ENCODE measurements around the gene CTNNA2.
"Not testable (repeated sequence)": the region's sequence is repeated elsewhere in the genome, so short reads cannot be mapped to it uniquely, and the experiment has no call there.

The CTNNA2 gene

DNA sequence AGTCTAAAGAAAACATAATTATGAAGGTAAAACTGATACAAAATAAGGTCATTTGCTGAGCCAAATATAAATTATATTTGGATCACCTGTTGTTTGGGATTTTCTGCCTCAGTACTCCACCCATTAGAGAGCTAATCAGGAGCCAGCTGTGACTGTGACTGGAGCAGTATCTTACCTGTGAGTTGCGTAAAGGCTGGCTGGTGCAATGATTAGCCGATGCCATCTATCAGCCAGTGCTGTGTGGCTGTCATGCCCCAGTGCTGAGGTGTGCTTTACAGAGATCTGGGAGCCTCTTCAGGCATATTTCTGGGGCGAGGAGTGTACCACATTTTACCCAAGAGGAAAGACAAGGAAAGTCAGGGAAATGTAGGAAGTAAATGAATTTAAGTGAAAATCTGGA is 599.9 kb downstream of the CTNNA2 start:
- DNase-seq, result no peak

DNA sequence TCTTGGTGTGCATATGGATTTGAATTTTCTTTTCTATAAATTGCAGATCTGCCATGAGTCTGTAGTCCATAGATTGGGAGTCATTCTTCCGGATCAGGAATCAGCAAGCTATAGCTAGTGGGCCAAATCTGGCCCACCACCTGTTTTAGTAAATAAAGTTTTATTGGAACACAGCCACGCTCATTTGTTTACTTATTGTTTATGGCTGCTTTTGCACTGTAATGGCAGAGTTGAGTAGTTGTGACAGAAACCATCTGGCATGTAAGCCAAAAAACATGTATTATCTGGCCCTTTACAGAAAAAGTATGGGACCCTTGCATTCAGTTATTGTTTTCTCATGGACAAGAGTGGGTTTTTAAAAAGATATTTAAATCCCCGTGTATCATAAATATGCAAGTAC is 600.5 kb downstream of the CTNNA2 start:
- no peak for DNase-seq

DNA sequence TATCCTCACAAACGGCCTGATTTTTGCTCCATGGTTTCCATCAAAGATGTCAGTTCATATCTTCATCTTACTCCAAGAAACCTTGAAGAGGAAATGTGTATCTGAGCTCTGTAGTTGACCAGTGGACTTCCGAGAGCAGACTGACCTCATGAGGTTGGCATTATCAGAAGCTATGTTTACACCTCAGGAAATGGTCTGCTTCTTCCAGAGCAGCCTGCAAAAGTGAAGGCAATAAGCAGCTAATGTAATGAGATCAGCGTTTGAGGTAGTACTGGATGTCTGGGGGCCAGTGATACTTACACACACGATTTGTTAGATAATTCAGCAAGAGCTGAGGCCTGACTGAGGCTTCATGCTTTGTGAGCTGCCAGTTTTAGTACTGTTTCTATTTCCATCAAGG is 602.0 kb downstream of the CTNNA2 start:
- DNase-seq, result no peak

DNA sequence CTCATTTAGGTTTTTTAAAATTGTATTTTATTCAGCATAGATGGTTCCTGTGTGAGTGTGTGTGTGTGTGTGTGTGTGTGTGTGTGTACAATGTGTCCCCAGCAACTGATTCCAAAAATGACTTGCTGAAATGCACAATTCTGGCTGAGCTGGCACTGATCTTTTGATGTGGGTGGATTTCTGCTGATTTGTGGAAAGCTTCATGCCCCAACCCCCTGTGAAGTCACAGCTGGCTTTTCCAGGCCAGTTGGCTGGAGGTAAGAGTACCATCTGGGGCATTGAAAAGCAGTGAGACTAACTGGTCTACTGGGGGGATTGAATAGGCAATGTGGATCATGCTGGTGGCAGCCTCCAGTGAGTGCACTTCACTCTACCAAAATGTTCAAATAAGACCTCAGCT is 604.5 kb downstream of the CTNNA2 start:
- no peak for DNase-seq

- no peak for DNase-seq
Measured at GRCh38 chr2:80120866-80121265, 608.0 kb downstream of the CTNNA2 start.

- no peak for DNase-seq
Measured at GRCh38 chr2:80122675-80123074, 609.8 kb downstream of the CTNNA2 start.

GRCh38 chr2:80126596-80127189 is 613.8 kb downstream of the CTNNA2 start:
- DNase-seq, result no peak

DNA sequence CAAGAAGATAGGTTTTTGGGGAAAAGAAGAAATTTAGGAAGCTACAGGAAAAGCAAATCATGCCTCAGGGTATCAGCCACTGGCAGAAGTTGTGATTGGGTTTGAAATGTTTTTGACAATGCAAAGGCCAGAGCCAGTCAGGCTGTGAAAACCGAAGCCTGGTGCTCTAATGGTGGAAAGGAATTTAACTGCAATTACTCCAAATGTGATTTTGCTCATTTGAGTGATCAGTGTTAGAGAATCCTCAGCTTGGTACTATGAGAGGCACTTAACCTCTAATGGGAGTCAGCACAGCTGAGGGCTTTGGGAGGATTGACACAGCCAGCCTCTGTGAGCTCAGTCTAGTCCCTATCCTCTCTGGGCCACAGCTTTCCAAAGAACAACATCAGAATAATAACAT is 615.2 kb downstream of the CTNNA2 start:
- no peak for DNase-seq

DNA sequence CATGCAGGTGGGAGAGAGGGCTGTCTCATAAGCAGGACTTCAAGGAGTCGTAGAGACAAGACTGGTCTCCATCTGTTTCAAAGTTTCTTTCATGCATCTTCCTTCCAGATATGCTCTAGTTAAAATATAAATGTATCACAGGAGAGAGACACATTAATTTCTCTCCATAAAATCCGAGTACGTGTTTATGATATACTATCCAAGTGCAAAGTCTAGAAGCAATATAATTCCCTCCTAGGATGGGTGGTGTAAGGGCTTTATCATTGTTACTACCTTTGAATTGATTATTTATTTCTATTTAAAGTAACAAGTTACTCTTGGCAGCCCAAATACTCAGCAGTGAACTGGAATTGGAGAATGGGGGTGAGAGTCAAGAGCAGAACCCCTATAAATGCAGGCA is 619.4 kb downstream of the CTNNA2 start:
- no peak for DNase-seq

DNA sequence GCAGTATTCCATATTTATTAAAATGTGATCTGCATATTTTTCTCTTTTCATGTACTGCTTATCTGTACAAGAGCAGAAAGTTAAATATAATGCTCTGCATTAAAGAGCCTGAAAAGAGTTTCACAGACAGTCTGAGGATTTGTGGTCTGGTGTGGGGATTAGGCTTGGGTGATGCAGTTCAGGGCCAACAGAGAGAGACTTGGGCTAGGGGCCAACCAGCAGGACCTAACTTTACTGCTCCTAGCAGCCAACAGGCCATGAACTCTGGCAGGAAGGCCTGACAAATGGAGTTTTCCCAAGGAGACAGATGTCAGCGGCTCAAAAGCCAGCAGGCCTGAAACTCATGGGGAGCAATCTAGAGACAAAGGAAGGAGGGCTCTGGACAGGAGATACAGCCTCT is 622.1 kb downstream of the CTNNA2 start:
- no peak for DNase-seq

GRCh38 chr2:80136338-80136737 is 623.5 kb downstream of the CTNNA2 start:
- no peak for DNase-seq

- DNase-seq, result no peak
Measured at GRCh38 chr2:80139001-80139400, 626.1 kb downstream of the CTNNA2 start.

GRCh38 chr2:80141007-80141726 is 628.3 kb downstream of the CTNNA2 start:
- no peak for DNase-seq

- DNase-seq, result no peak
Measured at GRCh38 chr2:80145499-80145898, 632.6 kb downstream of the CTNNA2 start.

- not testable (repeated sequence) for DNase-seq
Measured at GRCh38 chr2:80146757-80147156, 633.9 kb downstream of the CTNNA2 start.

DNA sequence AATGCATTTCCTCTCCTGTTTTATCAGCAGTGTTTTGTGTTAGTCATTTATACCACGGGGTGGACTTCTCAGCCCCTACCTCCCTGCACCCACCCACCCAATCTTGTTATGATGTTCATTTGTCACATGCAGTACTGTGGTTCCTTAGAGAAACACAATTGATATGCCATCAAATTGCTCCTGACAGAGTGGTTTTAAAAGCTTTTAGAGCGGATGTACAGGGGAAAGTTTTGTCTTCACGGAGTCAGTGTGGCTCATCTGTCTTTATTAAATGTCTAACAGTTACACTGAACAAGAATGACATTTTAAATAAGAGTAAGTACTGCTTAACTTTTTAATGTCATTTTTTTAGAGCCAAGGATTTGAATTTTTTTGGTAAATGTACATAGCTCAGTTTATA is 634.8 kb downstream of the CTNNA2 start:
- DNase-seq, result no peak

DNA sequence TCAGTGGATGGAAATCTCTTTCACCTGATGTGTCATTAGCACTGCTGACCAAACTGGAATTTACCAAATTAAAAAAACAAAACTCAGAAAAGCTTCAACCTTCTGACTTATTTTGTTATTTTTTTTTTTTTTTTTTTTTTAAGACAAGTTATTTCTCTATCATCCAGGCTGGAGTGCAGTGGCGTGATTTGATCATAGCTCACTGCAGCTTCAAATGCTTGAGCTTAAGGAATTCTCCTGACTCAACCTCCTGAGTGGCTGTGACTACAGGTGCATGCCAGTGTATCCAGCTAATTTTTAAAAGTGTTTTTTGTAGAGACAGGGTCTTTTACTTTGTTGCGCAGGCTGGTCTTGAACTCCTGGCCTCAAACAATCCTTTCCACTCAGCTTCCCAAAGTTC is 636.1 kb downstream of the CTNNA2 start:
- no peak for DNase-seq

DNA sequence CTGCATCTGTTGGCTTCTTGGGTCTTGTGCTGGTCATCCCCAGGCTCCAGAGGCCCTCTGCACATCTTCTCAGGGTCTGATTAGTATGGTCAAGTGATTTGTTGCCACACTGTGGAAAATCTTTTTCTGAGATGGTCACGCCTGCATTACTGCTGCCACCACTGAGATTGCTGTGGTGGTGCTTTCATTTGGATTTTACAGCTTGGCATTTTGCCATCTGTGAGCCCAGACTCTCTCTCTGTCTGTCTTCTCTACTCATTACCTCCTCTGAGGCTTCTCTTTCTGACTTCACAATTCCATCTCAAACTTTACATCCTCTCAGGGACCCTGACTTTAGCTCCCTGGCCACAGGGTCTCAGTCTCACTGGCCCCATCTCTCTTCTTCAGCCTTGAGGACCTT is 637.1 kb downstream of the CTNNA2 start:
- DNase-seq, result no peak

DNA sequence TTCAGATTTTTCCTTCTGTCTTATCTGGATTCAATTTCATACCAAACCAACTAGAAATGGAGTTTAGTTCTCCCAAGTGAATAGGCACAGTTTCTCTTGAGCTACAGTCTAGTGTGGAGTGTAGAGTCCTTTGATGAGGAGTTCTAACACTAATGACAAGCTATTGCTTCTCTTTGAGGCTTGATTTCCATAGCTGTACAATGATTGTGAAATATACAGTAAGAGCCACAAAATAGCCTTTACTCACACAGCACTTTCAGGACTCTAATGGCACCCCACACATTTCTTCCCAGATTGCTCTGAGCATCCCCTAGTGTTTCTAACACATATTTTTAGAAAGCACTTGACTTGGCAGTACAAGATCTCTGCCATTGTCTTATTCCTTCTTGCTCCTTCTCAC is 638.4 kb downstream of the CTNNA2 start:
- DNase-seq, result no peak

GRCh38 chr2:80151651-80152050 is 638.8 kb downstream of the CTNNA2 start:
- no peak for DNase-seq

DNA sequence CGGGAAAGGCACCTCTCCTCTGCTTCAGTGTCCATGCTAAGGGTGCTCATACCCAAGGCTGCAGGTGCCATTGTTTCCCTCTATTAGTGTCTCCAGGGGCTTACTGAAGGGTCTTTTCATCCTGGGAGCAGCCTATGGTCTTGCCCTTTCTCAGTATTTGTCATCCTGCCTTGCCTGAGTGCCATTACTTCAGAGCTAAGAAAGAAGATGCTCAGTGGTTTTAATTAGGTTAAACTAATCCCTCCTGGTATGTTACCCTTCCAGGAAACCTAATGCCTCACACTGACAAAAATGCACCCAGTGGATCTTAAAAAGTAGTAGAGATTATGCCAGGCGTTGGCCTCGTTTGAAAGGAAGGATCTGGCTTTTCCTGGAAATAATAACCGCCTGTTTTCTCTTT is 640.3 kb downstream of the CTNNA2 start:
- no peak for DNase-seq

GRCh38 chr2:80153768-80154167 is 640.9 kb downstream of the CTNNA2 start:
- DNase-seq, result no peak

DNA sequence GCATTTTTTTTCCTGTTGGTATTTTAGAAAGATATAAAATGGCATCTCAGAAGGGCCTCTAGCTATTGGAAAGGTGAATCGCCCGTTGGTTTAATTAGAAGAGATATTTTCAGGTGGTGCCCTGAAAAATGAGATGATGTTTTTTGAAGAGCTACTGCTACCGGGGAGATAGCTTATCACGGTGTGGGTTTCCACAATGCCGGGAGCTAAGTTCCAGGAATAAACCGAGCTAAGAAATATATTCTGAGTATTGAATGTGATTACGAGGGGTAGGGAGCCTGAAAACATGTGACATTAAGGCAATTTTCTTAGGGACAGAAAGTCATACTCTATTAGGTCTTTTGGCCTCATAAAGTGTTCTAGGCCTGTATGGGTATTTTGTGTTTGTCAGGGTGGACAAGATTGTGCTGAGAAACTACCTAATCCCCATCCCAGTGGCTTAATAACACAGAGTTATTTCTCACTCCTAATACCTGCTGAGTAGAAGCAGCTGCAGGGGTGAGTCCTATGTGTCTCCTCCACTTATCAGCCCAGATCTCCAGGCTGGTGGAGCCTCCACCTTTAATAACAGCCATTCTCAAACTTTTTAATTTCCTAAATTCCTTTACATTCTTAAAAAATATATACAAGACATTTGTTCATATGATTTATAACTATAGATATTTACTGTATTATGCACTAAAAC is 641.5 kb downstream of the CTNNA2 start:
- no peak for DNase-seq

DNA sequence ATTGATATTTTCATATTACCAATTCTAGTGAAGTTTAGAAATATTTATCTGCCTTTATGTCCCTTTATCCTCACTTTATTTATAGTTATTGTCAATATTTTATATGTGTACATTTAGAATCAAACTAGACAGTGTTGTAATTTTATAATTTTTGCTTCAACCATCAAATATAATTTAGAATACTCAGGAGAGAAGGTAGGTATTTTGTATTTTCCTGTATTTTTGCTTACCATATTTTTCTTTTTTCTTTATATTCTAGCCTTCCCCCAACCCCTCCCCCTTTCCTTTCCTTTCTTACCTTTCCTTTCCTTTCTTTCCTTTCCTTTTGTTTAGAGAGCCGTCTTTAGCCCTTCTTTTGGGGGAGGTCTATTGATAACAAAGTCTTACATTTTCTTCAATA is 651.5 kb downstream of the CTNNA2 start:
- no peak for DNase-seq

Data from NCI-H510A (cell line).